Measurements from ENCODE around the gene RND3.

RND3 gene

DNA sequence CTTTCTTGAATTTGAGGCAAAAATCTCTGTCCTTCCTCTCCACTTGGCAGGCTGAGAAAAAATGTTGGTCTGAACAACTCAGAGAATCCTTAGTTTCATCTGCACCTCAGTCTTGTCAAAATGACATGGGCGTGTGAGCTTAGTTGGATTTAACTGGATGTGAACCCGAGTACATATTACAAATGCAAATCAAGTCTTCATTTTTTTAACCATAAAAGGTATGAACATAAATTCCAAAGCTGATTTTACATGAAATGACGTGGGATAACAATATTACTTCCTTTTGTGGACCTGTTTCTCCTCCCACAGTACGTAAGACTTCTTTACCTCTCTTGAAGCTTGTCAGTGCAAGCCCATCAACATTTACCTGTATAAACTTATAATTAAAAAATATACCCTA is 32.6 kb upstream of the RND3 start:
- TF ChIP-seq MYC (IDR thresholded peaks at IDR 0.05; ENCODE audit: low read depth, low read length) (no peak), POLR2A (IDR thresholded peaks at IDR 0.05; ENCODE audit: extremely low read depth, insufficient read length) (no peak)
- TF ChIP-seq, protein P1, sequence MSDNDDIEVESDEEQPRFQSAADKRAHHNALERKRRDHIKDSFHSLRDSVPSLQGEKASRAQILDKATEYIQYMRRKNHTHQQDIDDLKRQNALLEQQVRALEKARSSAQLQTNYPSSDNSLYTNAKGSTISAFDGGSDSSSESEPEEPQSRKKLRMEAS (IDR thresholded peaks at IDR 0.05; ENCODE audit: low read depth, low read length) = no peak
- TF ChIP-seq, protein P2, sequence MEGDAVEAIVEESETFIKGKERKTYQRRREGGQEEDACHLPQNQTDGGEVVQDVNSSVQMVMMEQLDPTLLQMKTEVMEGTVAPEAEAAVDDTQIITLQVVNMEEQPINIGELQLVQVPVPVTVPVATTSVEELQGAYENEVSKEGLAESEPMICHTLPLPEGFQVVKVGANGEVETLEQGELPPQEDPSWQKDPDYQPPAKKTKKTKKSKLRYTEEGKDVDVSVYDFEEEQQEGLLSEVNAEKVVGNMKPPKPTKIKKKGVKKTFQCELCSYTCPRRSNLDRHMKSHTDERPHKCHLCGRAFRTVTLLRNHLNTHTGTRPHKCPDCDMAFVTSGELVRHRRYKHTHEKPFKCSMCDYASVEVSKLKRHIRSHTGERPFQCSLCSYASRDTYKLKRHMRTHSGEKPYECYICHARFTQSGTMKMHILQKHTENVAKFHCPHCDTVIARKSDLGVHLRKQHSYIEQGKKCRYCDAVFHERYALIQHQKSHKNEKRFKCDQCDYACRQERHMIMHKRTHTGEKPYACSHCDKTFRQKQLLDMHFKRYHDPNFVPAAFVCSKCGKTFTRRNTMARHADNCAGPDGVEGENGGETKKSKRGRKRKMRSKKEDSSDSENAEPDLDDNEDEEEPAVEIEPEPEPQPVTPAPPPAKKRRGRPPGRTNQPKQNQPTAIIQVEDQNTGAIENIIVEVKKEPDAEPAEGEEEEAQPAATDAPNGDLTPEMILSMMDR (IDR thresholded peaks at IDR 0.05; ENCODE audit: low read depth, low read length) = no peak
- DNase-seq (ENCODE audit: low read depth) = no peak
- H3K4me3 ChIP-seq (ENCODE audit: low read depth, low read length) = no peak overlapping the region

DNA sequence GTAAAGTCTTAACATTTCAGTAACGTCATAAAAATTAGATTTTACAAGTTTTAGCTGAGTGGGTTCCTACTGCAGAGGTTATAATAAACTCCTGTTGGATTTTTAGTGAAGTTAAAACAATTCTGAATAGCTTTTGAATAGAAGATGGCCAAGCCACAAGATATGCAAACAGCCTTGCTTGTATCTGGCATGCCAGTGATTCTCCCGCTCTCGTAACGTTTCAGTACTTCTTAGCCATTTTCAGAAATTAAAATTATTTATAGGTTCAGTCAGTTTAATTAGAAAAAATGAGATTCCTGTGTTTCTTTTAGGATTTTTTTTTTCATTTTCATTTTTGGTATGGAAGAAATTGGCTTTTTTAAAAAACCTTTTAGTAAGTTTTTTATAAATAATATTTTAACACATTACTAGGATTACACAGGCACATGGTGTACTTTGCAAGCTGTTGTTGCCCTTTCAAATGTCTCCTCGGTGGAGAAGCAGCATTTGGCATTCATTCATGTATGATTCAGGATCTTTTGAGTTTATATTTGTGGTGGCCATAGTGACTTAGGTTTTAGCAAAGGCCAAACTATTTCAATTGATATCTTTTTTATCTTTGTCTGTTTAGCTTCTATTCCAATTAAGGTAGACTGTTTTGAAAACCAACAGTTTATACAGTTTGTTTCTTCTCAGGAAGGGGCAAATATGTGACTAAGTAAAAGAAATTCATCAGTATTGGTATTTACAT is 30.6 kb upstream of the RND3 start:
- no peak overlapping the region for H3K4me3 ChIP-seq (ENCODE audit: low read depth, low read length)
- TF ChIP-seq POLR2A (IDR thresholded peaks at IDR 0.05; ENCODE audit: extremely low read depth, insufficient read length) (no peak), MYC (IDR thresholded peaks at IDR 0.05; ENCODE audit: low read depth, low read length) (no peak)
- TF ChIP-seq, protein P2 (IDR thresholded peaks at IDR 0.05; ENCODE audit: low read depth, low read length) = no peak
- TF ChIP-seq, protein P1 (IDR thresholded peaks at IDR 0.05; ENCODE audit: low read depth, low read length) = no peak
- no peak for DNase-seq (ENCODE audit: low read depth)

DNA sequence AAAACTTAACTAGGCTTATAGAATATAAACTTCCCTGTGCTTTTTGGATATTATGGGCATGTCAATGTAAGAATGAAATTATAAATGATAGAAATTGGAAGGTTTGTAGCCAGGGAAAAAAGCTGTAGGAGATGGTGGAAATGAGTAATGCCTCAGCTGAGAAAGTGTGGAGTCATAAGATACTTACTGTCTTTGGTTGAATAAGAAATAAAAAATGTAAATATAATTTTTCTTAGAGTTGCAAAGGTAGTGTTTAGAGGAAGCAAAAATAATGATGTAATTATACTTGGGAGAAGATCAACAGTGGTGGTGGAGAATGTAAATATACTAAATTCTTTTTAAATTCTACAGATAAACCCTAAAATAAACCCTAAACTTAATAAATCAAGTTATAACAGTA is 26.2 kb upstream of the RND3 start:
- no peak for DNase-seq (ENCODE audit: low read depth)
- no peak overlapping the region for H3K4me3 ChIP-seq (ENCODE audit: low read depth, low read length)
- TF ChIP-seq, protein P2 (IDR thresholded peaks at IDR 0.05; ENCODE audit: low read depth, low read length) = no peak
- TF ChIP-seq MYC (IDR thresholded peaks at IDR 0.05; ENCODE audit: low read depth, low read length) = no peak
- no peak for TF ChIP-seq POLR2A (IDR thresholded peaks at IDR 0.05; ENCODE audit: extremely low read depth, insufficient read length)
- TF ChIP-seq, protein P1 (IDR thresholded peaks at IDR 0.05; ENCODE audit: low read depth, low read length) = no peak

DNA sequence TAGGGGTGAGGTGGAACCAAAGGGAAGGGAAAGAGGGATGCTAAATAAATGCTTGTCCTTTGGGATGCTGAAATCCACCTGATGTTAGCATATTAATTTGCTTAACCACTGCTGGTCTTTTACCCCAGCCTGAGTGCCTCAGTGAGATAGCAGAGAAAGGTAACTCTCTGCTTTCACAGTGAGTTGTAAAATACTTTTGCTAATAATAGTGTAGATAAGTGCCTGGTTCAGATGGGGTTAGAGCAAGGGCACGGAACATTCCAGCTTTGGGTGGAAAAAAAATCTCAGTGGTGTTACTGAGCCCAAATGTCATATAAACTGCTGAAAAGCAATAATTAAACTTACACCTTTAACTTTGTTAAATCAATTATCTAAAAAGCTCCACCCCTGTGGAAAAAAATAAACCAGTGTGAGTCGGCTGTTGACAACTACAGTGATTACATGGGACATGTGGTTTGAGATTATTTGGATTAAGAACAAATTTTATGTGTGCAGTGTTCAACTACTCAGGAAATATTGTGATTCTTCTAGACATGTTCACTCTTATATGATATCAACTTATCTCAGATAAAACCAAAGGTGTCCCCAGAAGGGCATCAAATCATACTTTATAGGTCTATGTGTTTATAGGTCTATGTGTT is 21.1 kb upstream of the RND3 start:
- no peak for DNase-seq (ENCODE audit: low read depth)
- TF ChIP-seq, protein P1 (IDR thresholded peaks at IDR 0.05; ENCODE audit: low read depth, low read length) = no peak
- TF ChIP-seq POLR2A (IDR thresholded peaks at IDR 0.05; ENCODE audit: extremely low read depth, insufficient read length) = no peak
- H3K4me3 ChIP-seq (ENCODE audit: low read depth, low read length) = no peak overlapping the region

DNA sequence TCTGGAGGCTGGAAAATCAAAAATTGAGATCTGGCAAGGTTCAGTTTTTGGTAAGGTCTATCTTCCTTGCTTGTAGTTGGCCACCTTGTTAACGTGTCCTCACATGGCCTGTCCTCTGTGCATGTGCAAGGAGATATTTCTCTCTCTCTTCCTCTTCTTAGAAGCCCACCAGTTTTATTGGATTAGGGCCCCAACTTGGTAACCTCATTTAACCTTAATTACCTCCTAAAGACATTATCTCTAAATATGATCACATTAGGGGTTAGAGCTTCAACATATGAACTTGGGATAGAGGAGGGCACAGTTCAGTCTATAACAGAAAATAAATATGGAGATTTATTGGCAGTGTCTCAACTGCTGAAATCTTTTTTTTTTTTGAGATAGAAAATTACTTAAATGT is 19.6 kb upstream of the RND3 start:
- DNase-seq (ENCODE audit: low read depth) = no peak
- H3K4me3 ChIP-seq (ENCODE audit: low read depth, low read length) = no peak overlapping the region
- TF ChIP-seq, protein P1 (IDR thresholded peaks at IDR 0.05; ENCODE audit: low read depth, low read length) = no peak
- TF ChIP-seq POLR2A (IDR thresholded peaks at IDR 0.05; ENCODE audit: extremely low read depth, insufficient read length) (no peak), MYC (IDR thresholded peaks at IDR 0.05; ENCODE audit: low read depth, low read length) (no peak)
- TF ChIP-seq, protein P2 (IDR thresholded peaks at IDR 0.05; ENCODE audit: low read depth, low read length) = no peak

DNA sequence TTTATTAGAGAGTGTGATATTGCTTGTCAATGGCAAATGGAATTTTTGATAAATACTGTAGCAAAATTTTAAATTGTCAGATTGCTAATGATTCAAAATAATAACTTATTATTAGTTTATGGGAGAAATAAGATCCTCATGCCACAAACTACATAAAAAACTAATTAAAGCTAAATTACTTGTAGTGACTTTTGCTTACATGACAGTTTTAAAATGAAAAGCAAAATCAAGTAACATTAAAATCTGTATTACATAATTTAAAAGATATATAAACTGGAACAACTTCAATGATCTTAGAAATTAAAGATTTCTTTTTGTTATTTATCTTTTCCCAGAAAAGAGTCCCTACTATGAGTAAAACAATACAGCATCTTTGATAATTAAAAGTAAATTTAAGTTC is 17.7 kb upstream of the RND3 start:
- TF ChIP-seq, protein P1 (IDR thresholded peaks at IDR 0.05; ENCODE audit: low read depth, low read length) = no peak
- TF ChIP-seq MYC (IDR thresholded peaks at IDR 0.05; ENCODE audit: low read depth, low read length) (no peak), POLR2A (IDR thresholded peaks at IDR 0.05; ENCODE audit: extremely low read depth, insufficient read length) (no peak)
- TF ChIP-seq, protein P2 (IDR thresholded peaks at IDR 0.05; ENCODE audit: low read depth, low read length) = no peak
- no peak for DNase-seq (ENCODE audit: low read depth)

More for the DNA sequence above, 17.7 kb upstream of the RND3 start:
- H3K4me3 ChIP-seq (ENCODE audit: low read depth, low read length) = no peak overlapping the region
